Smooth muscle cell (in vitro differentiated cells): ENCODE data around the gene KCNH8. TPM values are rescaled to one million over a fixed set of nuclear protein-coding genes. Genes with fewer than 3 reads are reported as not detected.

Experiments
- DNase-seq: peaks from one replicate; lab custom pipeline; 2025; ENCODE audit not compliant: unreplicated experiment; lab: John Stamatoyannopoulos, UW
- H2AFZ ChIP-seq: fragments of 200-600 bp; sonication (generic); 2 replicates; pipeline ENCODE4 v1.6.0; 2016; ENCODE audit warnings: antibody characterized with exemption, low read depth, mild to moderate bottlenecking
- H3F3A ChIP-seq: fragments of 200-600 bp; sonication (generic); 2 replicates; pipeline ENCODE4 v1.6.0; 2017; ENCODE audit warnings: antibody characterized with exemption, low read depth
- H3K27ac ChIP-seq: fragments of 200-600 bp; sonication (generic); 2 replicates; pipeline ENCODE4 v1.5.1; 2016; ENCODE audit warnings: low read depth, mild to moderate bottlenecking
- H3K27me3 ChIP-seq: fragments of 200-600 bp; sonication (generic); 2 replicates; pipeline ENCODE4 v1.6.1; 2016; ENCODE audit warnings: low read depth, mild to moderate bottlenecking
- H3K36me3 ChIP-seq: fragments of 200-600 bp; sonication (generic); 2 replicates; pipeline ENCODE4 v1.5.1; 2016; ENCODE audit warnings: low read depth
- H3K4me1 ChIP-seq: fragments of 200-600 bp; sonication (generic); 2 replicates; pipeline ENCODE4 v1.5.1; 2016; ENCODE audit warnings: low read depth
- H3K4me2 ChIP-seq: fragments of 200-600 bp; sonication (generic); 2 replicates; pipeline ENCODE4 v1.6.0; 2016; ENCODE audit warnings: mild to moderate bottlenecking
- H3K4me3 ChIP-seq: fragments of 200-600 bp; sonication (generic); 2 replicates; pipeline ENCODE4 v1.5.1; 2016; ENCODE audit warnings: mild to moderate bottlenecking
- H3K79me2 ChIP-seq: fragments of 200-600 bp; sonication (generic); 2 replicates; pipeline ENCODE4 v1.6.0; 2016; ENCODE audit warnings: low read depth, mild to moderate bottlenecking
- H3K9ac ChIP-seq: fragments of 200-600 bp; sonication (generic); 2 replicates; pipeline ENCODE4 v1.6.0; 2016; ENCODE audit warnings: low read depth
- H3K9me3 ChIP-seq: fragments of 200-600 bp; sonication (generic); replicated peaks from 2 replicates; pipeline ENCODE4 v1.5.1; 2016; ENCODE audit warnings: low read depth
- H4K20me1 ChIP-seq: fragments of 200-600 bp; sonication (generic); 2 replicates; pipeline ENCODE4 v1.6.0; 2016; ENCODE audit warnings: low read depth
- CTCF ChIP-seq: fragments of 200-600 bp; sonication (generic); IDR thresholded peaks from 2 replicates; pipeline ENCODE4 v1.5.1; 2017; ENCODE audit warnings: borderline replicate concordance, mild to moderate bottlenecking, antibody characterized with exemption; ENCODE audit not compliant: insufficient read depth, poor library complexity, severe bottlenecking
- WGBS: methylation state at CpG from one replicate; pipeline ENCODE4 v1.1.7; 2016; ENCODE audit warnings: low lambda C conversion rate; 5-methylcytosine and 5-hydroxymethylcytosine counted together
- polyA plus RNA-seq: library from polyadenylated mRNA; unstranded; fragments of >200 nt; fragmentation: Nextera tagmentation; extraction: Ambion mirVana; gene quantifications from 2 replicates; pipeline ENCODE4 v1.2.1, GENCODE V29; 2016
- total RNA-seq: library from RNA; depleted of rRNA; stranded (reverse); fragments of >200 nt; gene quantifications from 2 replicates; pipeline ENCODE4 v1.2.3, GENCODE V29; 2014

KCNH8 gene
- total and polyA plus RNA-seq, 2 experiments from 2014 or later: 0.05 to 2.9 TPM

DNA sequence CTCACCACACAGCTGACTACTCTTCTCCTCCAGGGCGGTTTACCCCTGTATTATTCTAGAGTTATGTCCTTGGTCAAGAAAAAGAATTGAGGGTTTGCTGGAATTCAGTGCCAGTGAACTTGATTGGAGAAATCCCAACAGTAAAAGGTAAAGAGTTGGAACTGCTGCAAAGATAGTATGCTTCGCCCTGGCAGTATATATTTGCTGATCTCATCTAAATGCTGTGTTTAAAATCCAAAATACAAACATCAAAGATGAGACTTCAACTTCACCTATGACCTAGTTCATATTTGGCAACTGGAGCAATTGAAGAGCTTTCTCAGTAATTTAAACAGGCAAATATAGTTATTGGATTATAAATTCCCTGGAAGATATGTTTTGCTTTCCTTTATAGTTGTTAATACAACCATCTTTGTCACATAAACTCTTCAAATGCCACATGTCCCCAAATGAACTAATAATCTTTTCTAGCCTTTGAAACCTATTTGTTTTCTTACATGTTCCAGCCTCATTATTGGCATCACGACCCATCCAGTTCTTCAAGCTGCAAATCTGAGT, 6.5 kb downstream of the KCNH8 start:
- Histone ChIP-seq H3K4me3 (no peak overlapping the region), H3K9me3 (no peaks in the 10 kb centered on the region), H3F3A (no peaks in the 10 kb centered on the region), H4K20me1 (no peaks in the 10 kb centered on the region), H3K27me3 (no peaks in the 10 kb centered on the region), H3K4me2 (no peak overlapping the region), H3K27ac (no peak overlapping the region), H3K79me2 (no peaks in the 10 kb centered on the region), H2AFZ (no peak overlapping the region), H3K4me1 (no peaks in the 10 kb centered on the region), H3K9ac (no peak overlapping the region), H3K36me3 (no peaks in the 10 kb centered on the region)
- 89% methylated on average over 3 of the region's 3 CpGs for WGBS
- TF ChIP-seq CTCF: no peak
- DNase-seq: no peak

GRCh38 chr3:19155375-19155774, 7.1 kb downstream of the KCNH8 start:
- no peak for TF ChIP-seq CTCF
- no peaks in the 10 kb centered on the region for H4K20me1 ChIP-seq

GRCh38 chr3:19159966-19160635, 11.8 kb downstream of the KCNH8 start:
- Histone ChIP-seq H3K27me3 (no peaks in the 10 kb centered on the region), H3K27ac (no peak overlapping the region), H3K9ac (no peak overlapping the region), H3K4me2 (no peak overlapping the region), H4K20me1 (no peaks in the 10 kb centered on the region), H3F3A (no peaks in the 10 kb centered on the region), H3K4me1 (no peaks in the 10 kb centered on the region), H3K4me3 (no peak overlapping the region), H2AFZ (no peak overlapping the region), H3K9me3 (no peaks in the 10 kb centered on the region), H3K79me2 (no peaks in the 10 kb centered on the region), H3K36me3 (no peaks in the 10 kb centered on the region)
- TF ChIP-seq CTCF: no peak
- DNase-seq: no peak
- WGBS: 87% methylated on average over 2 of the region's 2 CpGs

More at GRCh38 chr3:19155375-19155774, 7.1 kb downstream of the KCNH8 start:
- Histone ChIP-seq H3K4me1 (no peaks in the 10 kb centered on the region), H3K4me2 (no peak overlapping the region), H2AFZ (no peak overlapping the region), H3K79me2 (no peaks in the 10 kb centered on the region), H3F3A (no peaks in the 10 kb centered on the region), H3K27me3 (no peaks in the 10 kb centered on the region), H3K27ac (no peak overlapping the region), H3K4me3 (no peak overlapping the region), H3K9ac (no peak overlapping the region), H3K9me3 (no peaks in the 10 kb centered on the region), H3K36me3 (no peaks in the 10 kb centered on the region)
- no peak for DNase-seq
- 79% methylated on average over 2 of the region's 2 CpGs for WGBS

DNA sequence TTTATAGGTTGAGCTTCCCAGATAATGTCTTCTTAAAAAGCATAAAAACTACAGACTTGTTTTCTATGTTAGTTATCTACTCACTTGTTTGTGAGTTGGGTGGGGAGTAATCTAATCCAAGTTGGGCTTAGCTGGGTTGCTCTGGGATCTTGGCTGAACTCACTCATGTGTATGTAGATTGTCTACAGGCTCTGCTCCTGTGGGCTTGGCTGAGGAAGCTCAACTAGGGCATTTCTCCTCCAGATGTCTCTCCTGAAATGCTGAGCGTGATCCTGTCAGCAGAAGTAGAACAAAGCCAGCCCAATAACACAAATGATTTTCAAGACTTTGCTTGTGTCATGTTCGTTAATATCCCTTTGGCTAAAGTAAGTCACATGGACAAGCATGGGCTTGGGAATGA, 17.3 kb downstream of the KCNH8 start:
- H3K4me3 ChIP-seq: no peak overlapping the region
- H3K36me3 ChIP-seq: no peaks in the 10 kb centered on the region
- H3F3A ChIP-seq: no peaks in the 10 kb centered on the region
- no peaks in the 10 kb centered on the region for H3K27me3 ChIP-seq
- no peak overlapping the region for H3K4me2 ChIP-seq
- no peaks in the 10 kb centered on the region for H3K4me1 ChIP-seq
- no peaks in the 10 kb centered on the region for H4K20me1 ChIP-seq
- DNase-seq: no peak
- H3K27ac ChIP-seq: no peak overlapping the region
- no peak overlapping the region for H3K9ac ChIP-seq
- TF ChIP-seq CTCF: no peak
- 84% methylated on average over 2 of the region's 2 CpGs for WGBS
- no peak overlapping the region for H2AFZ ChIP-seq
- H3K79me2 ChIP-seq: no peaks in the 10 kb centered on the region
- H3K9me3 ChIP-seq: no peaks in the 10 kb centered on the region
